NCI-H2196 treated with DMSO at 0.1 percent for 48 hours (cell line): ENCODE measurements around the gene CMIP.
"Not testable (repeated sequence)": the region's sequence is repeated elsewhere in the genome, so short reads cannot be mapped to it uniquely, and the experiment has no call there.

Source experiments
- DNase-seq: peaks from one replicate; lab custom pipeline; 2025; ENCODE audit not compliant: unreplicated experiment; lab: John Stamatoyannopoulos, UW

The CMIP gene

GRCh38 chr16:81421126-81421525, 23.5 kb upstream of the CMIP start:
- no peak for DNase-seq

- no peak for DNase-seq
Observed at GRCh38 chr16:81421536-81421935, 23.1 kb upstream of the CMIP start.

GRCh38 chr16:81422153-81422552, 22.5 kb upstream of the CMIP start:
- DNase-seq, result not testable (repeated sequence)

DNA sequence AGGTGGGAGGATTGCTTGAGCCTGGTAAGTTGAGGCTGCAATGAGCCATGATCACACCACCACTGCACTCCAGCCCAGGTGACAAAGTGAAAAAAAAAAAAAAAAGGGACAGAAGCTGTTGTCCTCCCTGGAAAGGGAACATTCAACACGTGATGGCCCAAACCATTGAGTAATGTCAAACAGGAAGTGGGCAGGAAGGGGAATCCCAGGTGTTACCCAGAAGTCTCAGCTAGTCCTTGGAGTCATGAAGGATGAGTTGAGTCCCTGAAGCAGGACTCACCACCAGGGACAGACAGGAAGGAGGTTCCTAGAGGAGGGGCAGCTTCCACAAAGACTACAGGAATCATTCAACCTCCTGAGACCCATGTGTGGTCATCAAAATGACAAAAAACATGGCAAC, 19.8 kb upstream of the CMIP start:
- no peak for DNase-seq

GRCh38 chr16:81427219-81427618, 17.4 kb upstream of the CMIP start:
- no peak for DNase-seq

DNA sequence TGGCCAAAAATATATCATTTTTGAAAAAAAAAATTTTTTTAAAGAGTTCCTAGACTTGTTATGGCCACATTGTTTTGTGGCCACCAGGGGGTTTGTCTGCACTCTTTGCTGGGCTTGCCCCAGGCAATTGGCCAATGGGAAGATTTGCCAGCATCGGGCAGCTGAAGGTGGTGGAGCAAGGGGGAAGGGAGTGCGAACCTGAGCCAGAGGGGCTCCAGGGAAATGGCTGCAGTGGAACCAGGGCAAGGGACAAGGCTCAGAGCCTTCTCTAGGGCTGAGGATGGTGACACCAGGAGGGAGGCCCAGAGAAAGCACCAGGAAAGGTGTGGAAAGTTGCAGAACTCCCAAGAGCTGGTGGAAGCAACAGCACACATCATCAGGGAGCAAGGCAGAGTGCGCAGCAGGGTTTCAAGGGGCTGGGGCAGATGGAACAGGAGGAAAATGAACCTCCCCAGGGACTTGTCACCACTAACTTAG, 15.5 kb upstream of the CMIP start:
- no peak for DNase-seq

DNA sequence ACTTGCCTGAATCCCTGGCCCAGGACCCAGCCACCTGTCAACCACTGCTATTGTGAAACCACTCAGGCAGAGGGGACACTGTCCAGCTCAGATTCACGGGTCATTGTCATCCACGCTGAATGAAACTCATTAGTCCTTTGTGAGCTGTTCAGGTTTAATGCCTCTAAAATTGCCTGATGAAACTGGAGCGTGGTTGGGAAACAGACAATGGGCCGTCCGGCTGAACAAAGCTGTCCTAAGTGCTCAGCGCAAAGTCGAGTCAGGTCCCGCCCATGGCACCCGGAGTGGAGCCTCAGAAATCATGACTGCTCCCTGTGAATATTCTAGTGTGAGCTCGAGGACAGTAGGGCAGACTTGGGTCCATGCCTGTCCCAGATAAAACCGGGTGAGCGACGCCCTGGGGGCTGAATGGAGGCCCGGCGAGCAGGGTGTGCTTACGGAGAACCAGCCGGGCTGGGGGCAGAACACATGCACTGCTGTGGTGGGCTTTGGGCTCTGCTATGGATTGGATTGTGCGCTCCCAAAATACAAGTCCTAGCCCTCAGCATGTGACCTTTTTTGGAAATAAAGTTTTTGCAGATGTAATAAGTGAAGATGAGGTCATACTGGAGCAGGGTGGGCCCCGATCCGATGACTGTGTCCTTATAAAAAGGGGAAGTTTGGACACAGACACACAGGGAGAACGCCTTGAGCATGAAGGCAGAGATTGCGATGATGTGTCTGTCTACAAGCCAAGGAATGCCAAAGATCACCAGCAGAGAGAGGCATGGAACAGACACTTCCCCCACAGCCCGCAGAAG, 12.9 kb upstream of the CMIP start:
- no peak for DNase-seq

GRCh38 chr16:81432937-81433557, 11.6 kb upstream of the CMIP start:
- no peak for DNase-seq

DNA sequence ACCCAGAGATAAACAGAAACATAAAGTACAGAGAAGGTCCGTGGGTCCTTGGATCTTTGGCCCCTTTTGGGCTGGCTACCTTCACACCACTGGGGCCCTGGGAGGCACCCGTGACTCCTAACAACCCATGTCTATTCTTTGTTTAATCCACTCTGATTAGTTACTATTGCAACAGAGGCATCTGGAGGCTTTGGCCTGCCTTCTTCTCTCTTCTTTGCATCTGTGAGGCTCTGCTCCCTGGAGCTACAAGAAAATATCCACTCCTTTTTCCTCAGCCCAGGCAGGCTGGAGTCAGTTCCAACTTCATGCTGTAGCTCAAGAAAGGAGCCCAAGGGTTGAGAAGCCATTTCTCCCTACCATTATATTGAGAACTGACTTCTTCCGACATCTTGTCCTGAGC, 9.5 kb upstream of the CMIP start:
- DNase-seq, result no peak

- DNase-seq, result no peak
Observed at GRCh38 chr16:81435567-81435966, 9.0 kb upstream of the CMIP start.

DNA sequence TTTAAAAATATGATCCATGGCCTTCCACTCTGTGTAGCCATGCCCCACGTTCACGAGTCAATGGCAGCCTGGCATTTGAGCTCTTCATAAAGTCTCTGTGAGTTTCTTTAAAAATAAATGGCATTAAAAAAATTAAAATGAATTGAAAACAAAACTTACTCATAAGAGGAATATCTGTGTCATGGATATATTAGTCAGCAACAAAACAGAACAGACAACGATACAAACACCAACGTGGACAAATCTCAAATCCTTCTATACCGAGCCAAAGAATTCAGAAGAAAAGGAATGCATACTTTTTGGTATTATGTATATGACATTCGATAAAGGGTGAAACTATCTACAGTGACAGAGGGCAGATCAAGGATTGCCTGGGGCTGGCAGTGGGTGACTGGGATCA, 8.2 kb upstream of the CMIP start:
- DNase-seq, result no peak

- no peak for DNase-seq
Observed at GRCh38 chr16:81437865-81438264, 6.7 kb upstream of the CMIP start.

DNA sequence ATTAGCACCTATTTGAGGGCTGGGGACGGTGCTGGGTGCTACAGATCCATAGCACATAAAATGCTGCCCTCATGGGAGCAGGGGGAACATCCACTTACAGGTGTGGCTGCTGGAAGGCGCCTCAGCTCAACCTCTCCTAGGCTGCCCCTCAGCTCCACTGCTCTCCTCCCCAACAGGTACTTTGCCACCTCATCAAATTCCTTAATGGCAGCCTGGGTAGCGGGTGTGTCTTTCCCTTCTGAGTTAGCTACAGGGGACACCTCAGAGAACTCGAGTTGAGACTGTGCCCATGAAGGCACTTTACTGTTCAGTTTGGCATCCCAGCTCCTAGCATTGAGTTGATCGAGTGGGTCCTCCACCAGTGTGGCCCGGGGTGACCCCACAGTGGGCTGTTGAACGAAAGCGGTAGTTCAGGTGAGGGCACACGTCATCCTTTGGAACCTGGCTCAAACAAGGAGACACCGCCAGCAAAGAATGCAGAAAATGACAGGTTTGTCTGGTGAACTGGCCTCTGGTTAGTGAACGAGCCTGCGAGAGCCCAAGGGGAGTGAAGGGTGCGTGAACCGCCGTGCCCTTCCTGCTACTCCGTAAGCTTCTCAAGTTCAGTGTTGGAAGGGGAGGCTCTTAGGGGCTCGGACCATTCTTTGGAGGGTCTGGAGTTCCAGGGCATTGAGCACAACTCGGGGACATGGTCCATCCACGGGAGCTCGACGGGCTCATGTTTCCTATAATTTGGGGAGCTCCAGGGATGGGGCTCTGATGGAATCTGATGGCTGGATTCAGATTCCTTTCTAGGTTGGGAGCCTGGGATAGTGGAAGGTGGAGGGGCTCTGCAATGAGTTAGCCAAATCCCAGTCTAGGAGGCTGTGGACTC, 3.5 kb upstream of the CMIP start:
- no peak for DNase-seq

GRCh38 chr16:81442220-81442915, 2.2 kb upstream of the CMIP start:
- no peak for DNase-seq

DNA sequence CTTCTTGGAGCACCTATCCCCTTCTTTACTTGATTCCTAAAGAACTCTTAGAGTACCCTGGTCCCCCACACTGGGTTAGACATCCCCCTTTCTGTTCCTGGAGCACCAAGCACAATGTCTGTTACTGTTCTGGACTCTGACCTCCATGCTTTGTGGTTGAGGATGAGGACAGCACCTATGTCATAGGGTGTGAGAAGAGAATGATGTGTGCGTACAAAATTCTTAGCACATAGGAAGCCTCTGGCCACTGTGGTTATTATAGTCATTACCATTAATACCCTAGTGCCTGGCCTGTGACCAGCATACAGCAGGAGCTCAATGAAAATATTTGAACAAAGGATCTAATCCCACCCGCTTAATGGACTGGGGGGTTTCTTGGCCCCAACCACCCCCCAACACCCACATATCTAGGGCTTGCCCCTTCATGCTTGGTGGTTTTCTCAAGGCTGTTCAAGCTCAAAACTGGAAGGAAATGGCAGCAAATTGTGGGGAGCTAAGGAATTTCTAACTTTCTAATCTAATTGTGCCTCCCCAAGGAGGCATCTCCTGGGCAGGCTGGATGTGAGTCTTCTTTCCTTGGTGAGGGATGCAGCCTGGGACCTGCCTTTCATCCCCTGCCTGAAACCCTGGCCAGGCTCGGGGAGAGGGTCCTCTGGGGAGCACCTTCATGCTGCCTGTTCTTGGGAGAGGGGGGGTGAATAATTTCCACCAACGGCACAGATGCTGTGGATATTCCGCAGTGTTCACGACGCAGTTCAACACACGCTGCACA, 1.5 kb upstream of the CMIP start:
- DNase-seq, result no peak

- DNase-seq, result no peak
Observed at GRCh38 chr16:81443688-81444447, 740 bp upstream of the CMIP start.

DNA sequence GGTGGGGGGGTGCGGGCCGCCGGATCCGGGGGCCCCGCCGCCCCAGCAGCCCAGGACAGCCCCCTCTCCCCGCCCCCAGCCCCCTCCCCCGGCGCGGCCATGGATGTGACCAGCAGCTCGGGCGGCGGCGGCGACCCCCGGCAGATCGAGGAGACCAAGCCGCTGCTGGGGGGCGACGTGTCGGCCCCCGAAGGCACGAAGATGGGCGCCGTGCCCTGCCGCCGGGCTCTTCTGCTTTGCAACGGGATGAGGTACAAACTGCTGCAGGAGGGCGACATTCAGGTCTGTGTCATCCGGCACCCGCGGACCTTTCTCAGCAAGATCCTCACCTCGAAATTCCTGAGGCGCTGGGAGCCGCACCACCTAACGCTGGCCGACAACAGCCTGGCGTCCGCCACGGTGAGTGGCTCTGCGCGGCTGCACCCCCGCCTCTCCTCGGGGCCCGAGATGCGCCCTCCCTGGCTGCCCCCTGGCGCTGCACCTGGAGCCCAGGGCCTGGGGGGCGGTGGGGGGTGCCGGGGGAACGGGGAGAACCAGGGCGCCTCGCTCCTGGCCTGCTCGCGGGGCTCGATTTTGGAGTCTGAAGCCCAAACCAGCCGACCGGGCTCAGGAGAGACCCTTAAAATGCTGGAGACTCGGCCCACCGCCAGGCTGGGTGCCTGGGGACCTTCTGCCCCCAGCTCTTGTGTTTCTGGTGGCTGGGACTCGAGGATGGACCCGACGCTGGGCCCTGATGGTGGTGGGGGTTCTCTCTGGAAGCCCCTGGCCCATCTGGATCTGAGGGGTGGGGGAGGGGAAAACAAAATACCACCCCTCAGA, 744 bp downstream of the CMIP start:
- no peak for DNase-seq

DNA sequence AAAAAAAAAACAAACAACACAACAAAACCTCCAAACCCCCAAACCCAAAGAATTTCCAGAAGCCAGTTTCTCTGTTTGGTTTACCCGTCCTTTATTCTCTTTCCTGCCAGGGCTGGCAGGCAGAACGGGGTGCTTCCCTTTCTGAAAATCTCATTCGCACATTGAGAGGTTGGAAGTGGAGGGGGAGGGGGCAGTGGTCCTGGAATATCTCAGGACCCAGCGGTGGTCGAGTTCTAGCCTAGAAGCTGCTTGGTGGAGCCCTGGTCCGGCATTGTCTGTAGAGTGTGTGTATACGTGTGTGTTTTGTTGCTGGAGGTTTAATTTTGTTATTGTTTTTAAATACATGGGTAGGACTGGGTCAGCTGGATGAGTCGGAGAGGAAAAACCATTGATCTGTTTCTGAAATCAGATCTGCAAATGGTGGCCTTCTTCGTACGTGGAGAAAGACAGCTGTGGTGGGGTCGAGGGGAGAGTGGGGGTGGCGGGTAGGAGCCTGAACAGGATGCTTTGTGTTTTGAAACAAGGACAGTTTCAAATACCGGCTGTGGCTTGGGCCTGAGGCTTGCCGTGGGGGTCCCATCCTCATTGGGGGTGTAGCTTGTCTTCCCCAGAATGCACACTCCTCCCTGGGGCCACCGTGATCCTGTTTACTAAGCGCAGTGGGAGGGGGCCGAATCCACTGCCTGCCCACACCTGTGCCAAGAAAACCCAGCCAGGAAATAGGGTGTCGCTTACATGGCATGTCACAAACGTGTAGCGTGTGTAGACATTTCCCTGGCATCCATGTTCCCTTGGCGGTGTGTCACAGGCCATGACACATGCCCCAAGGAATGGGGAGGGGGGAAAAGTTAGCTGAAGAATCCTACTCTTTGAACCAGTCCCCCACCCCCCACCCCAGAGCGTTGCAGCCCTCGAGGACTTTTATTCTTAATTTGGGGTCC, 1.6 kb downstream of the CMIP start:
- DNase-seq, result no peak
